ENCODE data around the gene DYNC1LI2. TPM values are rescaled to one million over a fixed set of nuclear protein-coding genes. Genes with fewer than 3 reads are reported as not detected.

The DYNC1LI2 gene
- total and polyA plus RNA-seq, 12 donors = 39.3 to 234 (median 94.3) TPM

- TF ChIP-seq, protein P1, sequence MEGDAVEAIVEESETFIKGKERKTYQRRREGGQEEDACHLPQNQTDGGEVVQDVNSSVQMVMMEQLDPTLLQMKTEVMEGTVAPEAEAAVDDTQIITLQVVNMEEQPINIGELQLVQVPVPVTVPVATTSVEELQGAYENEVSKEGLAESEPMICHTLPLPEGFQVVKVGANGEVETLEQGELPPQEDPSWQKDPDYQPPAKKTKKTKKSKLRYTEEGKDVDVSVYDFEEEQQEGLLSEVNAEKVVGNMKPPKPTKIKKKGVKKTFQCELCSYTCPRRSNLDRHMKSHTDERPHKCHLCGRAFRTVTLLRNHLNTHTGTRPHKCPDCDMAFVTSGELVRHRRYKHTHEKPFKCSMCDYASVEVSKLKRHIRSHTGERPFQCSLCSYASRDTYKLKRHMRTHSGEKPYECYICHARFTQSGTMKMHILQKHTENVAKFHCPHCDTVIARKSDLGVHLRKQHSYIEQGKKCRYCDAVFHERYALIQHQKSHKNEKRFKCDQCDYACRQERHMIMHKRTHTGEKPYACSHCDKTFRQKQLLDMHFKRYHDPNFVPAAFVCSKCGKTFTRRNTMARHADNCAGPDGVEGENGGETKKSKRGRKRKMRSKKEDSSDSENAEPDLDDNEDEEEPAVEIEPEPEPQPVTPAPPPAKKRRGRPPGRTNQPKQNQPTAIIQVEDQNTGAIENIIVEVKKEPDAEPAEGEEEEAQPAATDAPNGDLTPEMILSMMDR (IDR thresholded peaks at IDR 0.05) = no peak
- no peak for TF ChIP-seq POLR2A (IDR thresholded peaks at IDR 0.05)
- no peak for DNase-seq
- H3K36me3 ChIP-seq (replicated peaks in 1 of 2) = no peaks in the 10 kb centered on the region
- intact Hi-C loops (cut with DNase I) = no loop called here
- H3K9me3 ChIP-seq (replicated peaks in 1 of 3) = no peaks in the 10 kb centered on the region
- no peak overlapping the region for H3K4me3 ChIP-seq
- H3K27ac ChIP-seq = no peak overlapping the region
- H3K4me1 ChIP-seq (replicated peaks in 1 of 2) = no peaks in the 10 kb centered on the region
- 84 to 91% (median 90%) methylated on average over 7 of the region's 7 CpGs for WGBS, 4 donors
- no peaks in the 10 kb centered on the region for H3K27me3 ChIP-seq
These were observed 74.2 kb downstream of the DYNC1LI2 start for GRCh38 chr16:66677179-66677578.

GRCh38 chr16:66676599-66676998, 74.8 kb downstream of the DYNC1LI2 start:
- Histone ChIP-seq H3K36me3 (replicated peaks in 1 of 2) (no peaks in the 10 kb centered on the region), H3K27ac (no peak overlapping the region), H3K9me3 (replicated peaks in 1 of 3) (no peaks in the 10 kb centered on the region), H3K27me3 (no peaks in the 10 kb centered on the region), H3K4me3 (no peak overlapping the region), H3K4me1 (replicated peaks in 1 of 2) (no peaks in the 10 kb centered on the region)
- DNase-seq = no peak
- intact Hi-C loops (cut with DNase I) = no loop called here
- TF ChIP-seq POLR2A (IDR thresholded peaks at IDR 0.05) = no peak
- WGBS, 4 donors = 67 to 80% (median 74%) methylated on average over 3 of the region's 3 CpGs

- H3K27me3 ChIP-seq = no peaks in the 10 kb centered on the region
- TF ChIP-seq POLR2A (IDR thresholded peaks at IDR 0.05) = no peak
- TF ChIP-seq, protein P1 (IDR thresholded peaks at IDR 0.05) = no peak
- intact Hi-C loops (cut with DNase I) = no loop called here
- no peaks in the 10 kb centered on the region for H3K36me3 ChIP-seq (replicated peaks in 1 of 2)
- H3K9me3 ChIP-seq (replicated peaks in 1 of 3) = no peaks in the 10 kb centered on the region
- no peak for DNase-seq
- H3K4me3 ChIP-seq = no peak overlapping the region
- H3K27ac ChIP-seq = no peak overlapping the region
- H3K4me1 ChIP-seq (replicated peaks in 1 of 2) = no peaks in the 10 kb centered on the region
- 62 to 81% (median 69%) methylated on average over 2 of the region's 2 CpGs for WGBS, 4 donors
These were observed 77.7 kb downstream of the DYNC1LI2 start for GRCh38 chr16:66673691-66674090.

Other genes with a start within 250 kb of the DYNC1LI2 start
- 10 to 100 TPM; 43.0 to 78.9 (median 66.6) TPM for gene TK2, start 201.5 kb downstream of the DYNC1LI2 start, total RNA-seq
- gene TK2, start 201.5 kb downstream of the DYNC1LI2 start, polyA plus RNA-seq = 10 to 100 TPM; 24.9 to 45.3 (median 29.8) TPM
- gene CKLF, start 199.0 kb downstream of the DYNC1LI2 start, total RNA-seq = 10 to 100 TPM; 19.6 to 67.9 (median 44.3) TPM
- gene CKLF, start 199.0 kb downstream of the DYNC1LI2 start, polyA plus RNA-seq = 10 to 100 TPM; 23.6 to 32.8 (median 26.2) TPM
- 1 to 10 TPM in 7 of 9 donors, under 1 TPM in 2; 0.36 to 9.1 (median 3.1) TPM for gene CMTM1, start 185.2 kb downstream of the DYNC1LI2 start, total RNA-seq
- 1 to 10 TPM in 1 of 3 donors, under 1 TPM in 1, not detected in 1; 0.34 to 1.4 TPM for gene CMTM1, start 185.2 kb downstream of the DYNC1LI2 start, polyA plus RNA-seq
- under 1 TPM in 1 of 9 donors, not detected in 8; 0.55 TPM for gene CMTM2, start 172.1 kb downstream of the DYNC1LI2 start, total RNA-seq
- under 1 TPM in 2 of 3 donors, not detected in 1; 0.17 to 0.80 TPM for gene CMTM2, start 172.1 kb downstream of the DYNC1LI2 start, polyA plus RNA-seq
- 10 to 100 TPM; 12.2 to 31.8 (median 24.0) TPM for gene CMTM3, start 146.9 kb downstream of the DYNC1LI2 start, total RNA-seq
- gene CMTM3, start 146.9 kb downstream of the DYNC1LI2 start, polyA plus RNA-seq = 10 to 100 TPM in 2 of 3 donors, 1 to 10 TPM in 1; 6.4 to 30.0 (median 25.2) TPM
- gene CMTM4, start 54.9 kb downstream of the DYNC1LI2 start, total RNA-seq = 10 to 100 TPM; 14.3 to 35.3 (median 20.9) TPM
- 10 to 100 TPM in 1 of 3 donors, 1 to 10 TPM in 2; 9.2 to 10.6 (median 9.5) TPM for gene CMTM4, start 54.9 kb downstream of the DYNC1LI2 start, polyA plus RNA-seq
- under 1 TPM in 1 of 9 donors, not detected in 8; 0.06 TPM for gene TERB1, start 50.0 kb upstream of the DYNC1LI2 start, total RNA-seq
- gene TERB1, start 50.0 kb upstream of the DYNC1LI2 start, polyA plus RNA-seq = not detected
- gene NAE1, start 79.4 kb upstream of the DYNC1LI2 start, total RNA-seq = 10 to 100 TPM; 30.9 to 94.7 (median 51.2) TPM
- gene NAE1, start 79.4 kb upstream of the DYNC1LI2 start, polyA plus RNA-seq = 10 to 100 TPM; 43.7 to 62.8 (median 49.6) TPM
- not detected for gene CA7, start 92.8 kb upstream of the DYNC1LI2 start, total RNA-seq
- not detected for gene CA7, start 92.8 kb upstream of the DYNC1LI2 start, polyA plus RNA-seq
- gene PDP2, start 128.9 kb upstream of the DYNC1LI2 start, total RNA-seq = 10 to 100 TPM in 8 of 9 donors, 1 to 10 TPM in 1; 3.6 to 27.8 (median 14.0) TPM
- gene PDP2, start 128.9 kb upstream of the DYNC1LI2 start, polyA plus RNA-seq = 10 to 100 TPM in 1 of 3 donors, 1 to 10 TPM in 2; 1.3 to 12.1 (median 2.7) TPM
- gene CDH16, start 167.3 kb upstream of the DYNC1LI2 start, total RNA-seq = under 1 TPM in 1 of 9 donors, not detected in 8; 0.69 TPM
- not detected for gene CDH16, start 167.3 kb upstream of the DYNC1LI2 start, polyA plus RNA-seq
- gene RRAD, start 173.9 kb upstream of the DYNC1LI2 start, total RNA-seq = 10 to 100 TPM in 5 of 9 donors, 1 to 10 TPM in 3, under 1 TPM in 1; 0.22 to 46.1 (median 10.5) TPM
- 10 to 100 TPM in 2 of 3 donors, under 1 TPM in 1; 0.66 to 52.5 (median 15.6) TPM for gene RRAD, start 173.9 kb upstream of the DYNC1LI2 start, polyA plus RNA-seq
- gene CIAO2B, start 182.8 kb upstream of the DYNC1LI2 start, total RNA-seq = 100 to 1,000 TPM in 3 of 9 donors, 10 to 100 TPM in 6; 80.7 to 177 (median 94.7) TPM
- 100 to 1,000 TPM; 137 to 258 (median 141) TPM for gene CIAO2B, start 182.8 kb upstream of the DYNC1LI2 start, polyA plus RNA-seq
- 100 to 1,000 TPM in 1 of 9 donors, 10 to 100 TPM in 8; 25.6 to 133 (median 87.5) TPM for gene CES2, start 183.9 kb upstream of the DYNC1LI2 start, total RNA-seq
- gene CES2, start 183.9 kb upstream of the DYNC1LI2 start, polyA plus RNA-seq = 100 to 1,000 TPM in 1 of 3 donors, 10 to 100 TPM in 2; 28.8 to 119 (median 57.8) TPM
- 1 to 10 TPM in 5 of 9 donors, under 1 TPM in 3, not detected in 1; 0.23 to 1.7 (median 1.2) TPM for gene CES3, start 209.7 kb upstream of the DYNC1LI2 start, total RNA-seq
- gene CES3, start 209.7 kb upstream of the DYNC1LI2 start, polyA plus RNA-seq = under 1 TPM; 0.22 to 0.67 (median 0.48) TPM
- gene CES4A, start 237.0 kb upstream of the DYNC1LI2 start, total RNA-seq = 10 to 100 TPM in 7 of 9 donors, 1 to 10 TPM in 2; 4.4 to 31.0 (median 15.6) TPM
- gene CES4A, start 237.0 kb upstream of the DYNC1LI2 start, polyA plus RNA-seq = 100 to 1,000 TPM in 1 of 3 donors, 10 to 100 TPM in 1, 1 to 10 TPM in 1; 7.0 to 127 (median 80.3) TPM